GM21367 (cell line): ENCODE measurements around the gene ELOVL5.
"Not testable (repeated sequence)": the region's sequence is repeated elsewhere in the genome, so short reads cannot be mapped to it uniquely, and the experiment has no call there.

Experiments used
- ATAC-seq: cut with Tn5 transposase; IDR thresholded peaks from one replicate; pipeline ENCODE4 v1.9.1; 2021; ENCODE audit not compliant: unreplicated experiment

Gene ELOVL5

GRCh38 chr6:53359843-53360092 lies 11.0 kb upstream of the ELOVL5 start:
- ATAC-seq: no peak

- ATAC-seq: peak; percentile 88
Observed at GRCh38 chr6:53359095-53359842, 10.5 kb upstream of the ELOVL5 start.

- ATAC-seq: no peak
Observed at GRCh38 chr6:53358440-53359094, 9.8 kb upstream of the ELOVL5 start.

- ATAC-seq: no peak
Observed at GRCh38 chr6:53357576-53358360, 9.0 kb upstream of the ELOVL5 start.

GRCh38 chr6:53353624-53354023 lies 4.9 kb upstream of the ELOVL5 start:
- ATAC-seq: no peak

- ATAC-seq: no peak
Observed at GRCh38 chr6:53352360-53352759, 3.6 kb upstream of the ELOVL5 start.

GRCh38 chr6:53349209-53349693 lies 501 bp upstream of the ELOVL5 start:
- no peak for ATAC-seq

GRCh38 chr6:53347921-53348370 lies 804 bp downstream of the ELOVL5 start:
- peak; percentile 13 for ATAC-seq

GRCh38 chr6:53347250-53347920 lies 1.4 kb downstream of the ELOVL5 start:
- peak; percentile 24 for ATAC-seq

- not testable (repeated sequence) for ATAC-seq
Observed at GRCh38 chr6:53346049-53346448, 2.7 kb downstream of the ELOVL5 start.

- ATAC-seq: no peak
Observed at GRCh38 chr6:53344969-53345368, 3.8 kb downstream of the ELOVL5 start.

GRCh38 chr6:53343092-53343491 lies 5.7 kb downstream of the ELOVL5 start:
- ATAC-seq: no peak

- no peak for ATAC-seq
Observed at GRCh38 chr6:53342217-53342616, 6.5 kb downstream of the ELOVL5 start.

- ATAC-seq: no peak
Observed at GRCh38 chr6:53340536-53340935, 8.2 kb downstream of the ELOVL5 start.

GRCh38 chr6:53339424-53339823 lies 9.3 kb downstream of the ELOVL5 start:
- ATAC-seq: no peak

- ATAC-seq: no peak
Observed at GRCh38 chr6:53338304-53338703, 10.4 kb downstream of the ELOVL5 start.

GRCh38 chr6:53336070-53336469 lies 12.7 kb downstream of the ELOVL5 start:
- ATAC-seq: no peak

GRCh38 chr6:53335224-53335994 lies 13.3 kb downstream of the ELOVL5 start:
- ATAC-seq: peak; percentile 78

- ATAC-seq: no peak
Observed at GRCh38 chr6:53333439-53334408, 15.0 kb downstream of the ELOVL5 start.
